K562 (cell line): Measurements from ENCODE around the gene PLA2G3. TPM values are rescaled to one million over a fixed set of nuclear protein-coding genes. Genes with fewer than 3 reads are reported as not detected.

ENCODE experiments used
- POLR2H ChIP-seq: IDR thresholded peaks from 2 replicates; pipeline ENCODE4 v1.6.1; 2016; ENCODE audit warnings: missing genetic modification characterization, low read depth, mild to moderate bottlenecking, control low read depth, missing compliant biosample characterization, moderate library complexity
- SMARCB1 ChIP-seq: IDR thresholded peaks from 2 replicates; pipeline ENCODE4 v1.6.1; 2011; ENCODE audit warnings: improper control_type of control experiment, low read depth; ENCODE audit not compliant: insufficient read length
- polyA plus RNA-seq, 8 experiments: library from polyadenylated mRNA; depleted of rRNA in 4 of 8; stranded (reverse) in 5 of 8; unstranded in 3 of 8; fragments of >200 nt; fragmentation: Nextera tagmentation in 2 of 8; fragmentation: Illumina TruSeq in 1 of 8; extraction: Ambion mirVana in 2 of 8; extraction: Trizol in 1 of 8; gene quantifications; 2 replicates each; pipeline versions ENCODE4 v1.2.1 to v1.2.3, GENCODE V29; 2011 to 2014; ENCODE audit warnings: inconsistent platforms in 1 of 8, missing spikeins in 1 of 8
- total RNA-seq, 7 experiments: library from RNA; depleted of rRNA in 6 of 7; stranded (reverse); fragments of >200 nt in 6 of 7; fragmentation: Illumina TruSeq in 2 of 7; extraction: Trizol in 2 of 7; gene quantifications; 2 replicates each; pipeline versions ENCODE4 v1.2.1 to v1.2.3, GENCODE V29; 2011 to 2021; ENCODE audit warnings: low replicate concordance in 1 of 7
- TF ChIP-seq, protein P1 (sequence below): fragments of 450-650 bp; IDR thresholded peaks from 2 replicates; pipeline ENCODE4 v1.6.1; 2016; ENCODE audit warnings: mild to moderate bottlenecking, moderate library complexity
- TF ChIP-seq, protein P2 (sequence below): sonication (generic); formaldehyde crosslinking; IDR thresholded peaks from 2 replicates; pipeline ENCODE4 v1.8.0; 2022; ENCODE audit warnings: mild to moderate bottlenecking, missing genetic modification reagents
- TF ChIP-seq, protein P3 (sequence below): fragments of 200-400 bp; formaldehyde crosslinking; IDR thresholded peaks from 2 replicates; pipeline ENCODE4 v1.6.1; 2017; ENCODE audit warnings: mild to moderate bottlenecking, low read depth, low read length, moderate library complexity

PLA2G3 gene
- total and polyA plus RNA-seq, 9 of the 15 experiments (the other 6 are each of a cell fraction or from before 2014, with no cell fraction given) = 0.18 to 1.4 (median 0.64) TPM

DNA sequence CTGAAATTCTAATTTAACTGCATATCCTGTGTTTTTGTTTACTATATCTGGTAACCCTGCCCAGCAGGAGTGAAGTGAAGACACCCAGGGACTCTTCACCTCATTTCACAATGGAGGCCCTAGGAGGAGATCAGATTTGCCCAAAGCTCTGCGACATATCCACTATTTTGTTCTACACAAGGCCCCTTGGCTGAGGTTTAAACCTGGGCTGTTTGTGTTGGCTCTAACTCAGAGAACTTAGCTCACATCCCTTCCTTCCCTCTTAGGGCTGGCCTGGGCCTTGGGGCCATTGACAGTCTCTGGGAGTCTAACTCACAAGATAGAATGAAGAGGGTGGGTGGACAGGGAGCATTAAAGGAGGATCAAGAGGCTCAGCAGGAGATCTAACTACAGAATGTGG lies 8.2 kb upstream of the PLA2G3 start (continued):
- TF ChIP-seq, protein P1, sequence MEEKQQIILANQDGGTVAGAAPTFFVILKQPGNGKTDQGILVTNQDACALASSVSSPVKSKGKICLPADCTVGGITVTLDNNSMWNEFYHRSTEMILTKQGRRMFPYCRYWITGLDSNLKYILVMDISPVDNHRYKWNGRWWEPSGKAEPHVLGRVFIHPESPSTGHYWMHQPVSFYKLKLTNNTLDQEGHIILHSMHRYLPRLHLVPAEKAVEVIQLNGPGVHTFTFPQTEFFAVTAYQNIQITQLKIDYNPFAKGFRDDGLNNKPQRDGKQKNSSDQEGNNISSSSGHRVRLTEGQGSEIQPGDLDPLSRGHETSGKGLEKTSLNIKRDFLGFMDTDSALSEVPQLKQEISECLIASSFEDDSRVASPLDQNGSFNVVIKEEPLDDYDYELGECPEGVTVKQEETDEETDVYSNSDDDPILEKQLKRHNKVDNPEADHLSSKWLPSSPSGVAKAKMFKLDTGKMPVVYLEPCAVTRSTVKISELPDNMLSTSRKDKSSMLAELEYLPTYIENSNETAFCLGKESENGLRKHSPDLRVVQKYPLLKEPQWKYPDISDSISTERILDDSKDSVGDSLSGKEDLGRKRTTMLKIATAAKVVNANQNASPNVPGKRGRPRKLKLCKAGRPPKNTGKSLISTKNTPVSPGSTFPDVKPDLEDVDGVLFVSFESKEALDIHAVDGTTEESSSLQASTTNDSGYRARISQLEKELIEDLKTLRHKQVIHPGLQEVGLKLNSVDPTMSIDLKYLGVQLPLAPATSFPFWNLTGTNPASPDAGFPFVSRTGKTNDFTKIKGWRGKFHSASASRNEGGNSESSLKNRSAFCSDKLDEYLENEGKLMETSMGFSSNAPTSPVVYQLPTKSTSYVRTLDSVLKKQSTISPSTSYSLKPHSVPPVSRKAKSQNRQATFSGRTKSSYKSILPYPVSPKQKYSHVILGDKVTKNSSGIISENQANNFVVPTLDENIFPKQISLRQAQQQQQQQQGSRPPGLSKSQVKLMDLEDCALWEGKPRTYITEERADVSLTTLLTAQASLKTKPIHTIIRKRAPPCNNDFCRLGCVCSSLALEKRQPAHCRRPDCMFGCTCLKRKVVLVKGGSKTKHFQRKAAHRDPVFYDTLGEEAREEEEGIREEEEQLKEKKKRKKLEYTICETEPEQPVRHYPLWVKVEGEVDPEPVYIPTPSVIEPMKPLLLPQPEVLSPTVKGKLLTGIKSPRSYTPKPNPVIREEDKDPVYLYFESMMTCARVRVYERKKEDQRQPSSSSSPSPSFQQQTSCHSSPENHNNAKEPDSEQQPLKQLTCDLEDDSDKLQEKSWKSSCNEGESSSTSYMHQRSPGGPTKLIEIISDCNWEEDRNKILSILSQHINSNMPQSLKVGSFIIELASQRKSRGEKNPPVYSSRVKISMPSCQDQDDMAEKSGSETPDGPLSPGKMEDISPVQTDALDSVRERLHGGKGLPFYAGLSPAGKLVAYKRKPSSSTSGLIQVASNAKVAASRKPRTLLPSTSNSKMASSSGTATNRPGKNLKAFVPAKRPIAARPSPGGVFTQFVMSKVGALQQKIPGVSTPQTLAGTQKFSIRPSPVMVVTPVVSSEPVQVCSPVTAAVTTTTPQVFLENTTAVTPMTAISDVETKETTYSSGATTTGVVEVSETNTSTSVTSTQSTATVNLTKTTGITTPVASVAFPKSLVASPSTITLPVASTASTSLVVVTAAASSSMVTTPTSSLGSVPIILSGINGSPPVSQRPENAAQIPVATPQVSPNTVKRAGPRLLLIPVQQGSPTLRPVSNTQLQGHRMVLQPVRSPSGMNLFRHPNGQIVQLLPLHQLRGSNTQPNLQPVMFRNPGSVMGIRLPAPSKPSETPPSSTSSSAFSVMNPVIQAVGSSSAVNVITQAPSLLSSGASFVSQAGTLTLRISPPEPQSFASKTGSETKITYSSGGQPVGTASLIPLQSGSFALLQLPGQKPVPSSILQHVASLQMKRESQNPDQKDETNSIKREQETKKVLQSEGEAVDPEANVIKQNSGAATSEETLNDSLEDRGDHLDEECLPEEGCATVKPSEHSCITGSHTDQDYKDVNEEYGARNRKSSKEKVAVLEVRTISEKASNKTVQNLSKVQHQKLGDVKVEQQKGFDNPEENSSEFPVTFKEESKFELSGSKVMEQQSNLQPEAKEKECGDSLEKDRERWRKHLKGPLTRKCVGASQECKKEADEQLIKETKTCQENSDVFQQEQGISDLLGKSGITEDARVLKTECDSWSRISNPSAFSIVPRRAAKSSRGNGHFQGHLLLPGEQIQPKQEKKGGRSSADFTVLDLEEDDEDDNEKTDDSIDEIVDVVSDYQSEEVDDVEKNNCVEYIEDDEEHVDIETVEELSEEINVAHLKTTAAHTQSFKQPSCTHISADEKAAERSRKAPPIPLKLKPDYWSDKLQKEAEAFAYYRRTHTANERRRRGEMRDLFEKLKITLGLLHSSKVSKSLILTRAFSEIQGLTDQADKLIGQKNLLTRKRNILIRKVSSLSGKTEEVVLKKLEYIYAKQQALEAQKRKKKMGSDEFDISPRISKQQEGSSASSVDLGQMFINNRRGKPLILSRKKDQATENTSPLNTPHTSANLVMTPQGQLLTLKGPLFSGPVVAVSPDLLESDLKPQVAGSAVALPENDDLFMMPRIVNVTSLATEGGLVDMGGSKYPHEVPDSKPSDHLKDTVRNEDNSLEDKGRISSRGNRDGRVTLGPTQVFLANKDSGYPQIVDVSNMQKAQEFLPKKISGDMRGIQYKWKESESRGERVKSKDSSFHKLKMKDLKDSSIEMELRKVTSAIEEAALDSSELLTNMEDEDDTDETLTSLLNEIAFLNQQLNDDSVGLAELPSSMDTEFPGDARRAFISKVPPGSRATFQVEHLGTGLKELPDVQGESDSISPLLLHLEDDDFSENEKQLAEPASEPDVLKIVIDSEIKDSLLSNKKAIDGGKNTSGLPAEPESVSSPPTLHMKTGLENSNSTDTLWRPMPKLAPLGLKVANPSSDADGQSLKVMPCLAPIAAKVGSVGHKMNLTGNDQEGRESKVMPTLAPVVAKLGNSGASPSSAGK = no peak
- TF ChIP-seq SMARCB1 (no peak), POLR2H (tag) (no peak)
- TF ChIP-seq, protein P2, sequence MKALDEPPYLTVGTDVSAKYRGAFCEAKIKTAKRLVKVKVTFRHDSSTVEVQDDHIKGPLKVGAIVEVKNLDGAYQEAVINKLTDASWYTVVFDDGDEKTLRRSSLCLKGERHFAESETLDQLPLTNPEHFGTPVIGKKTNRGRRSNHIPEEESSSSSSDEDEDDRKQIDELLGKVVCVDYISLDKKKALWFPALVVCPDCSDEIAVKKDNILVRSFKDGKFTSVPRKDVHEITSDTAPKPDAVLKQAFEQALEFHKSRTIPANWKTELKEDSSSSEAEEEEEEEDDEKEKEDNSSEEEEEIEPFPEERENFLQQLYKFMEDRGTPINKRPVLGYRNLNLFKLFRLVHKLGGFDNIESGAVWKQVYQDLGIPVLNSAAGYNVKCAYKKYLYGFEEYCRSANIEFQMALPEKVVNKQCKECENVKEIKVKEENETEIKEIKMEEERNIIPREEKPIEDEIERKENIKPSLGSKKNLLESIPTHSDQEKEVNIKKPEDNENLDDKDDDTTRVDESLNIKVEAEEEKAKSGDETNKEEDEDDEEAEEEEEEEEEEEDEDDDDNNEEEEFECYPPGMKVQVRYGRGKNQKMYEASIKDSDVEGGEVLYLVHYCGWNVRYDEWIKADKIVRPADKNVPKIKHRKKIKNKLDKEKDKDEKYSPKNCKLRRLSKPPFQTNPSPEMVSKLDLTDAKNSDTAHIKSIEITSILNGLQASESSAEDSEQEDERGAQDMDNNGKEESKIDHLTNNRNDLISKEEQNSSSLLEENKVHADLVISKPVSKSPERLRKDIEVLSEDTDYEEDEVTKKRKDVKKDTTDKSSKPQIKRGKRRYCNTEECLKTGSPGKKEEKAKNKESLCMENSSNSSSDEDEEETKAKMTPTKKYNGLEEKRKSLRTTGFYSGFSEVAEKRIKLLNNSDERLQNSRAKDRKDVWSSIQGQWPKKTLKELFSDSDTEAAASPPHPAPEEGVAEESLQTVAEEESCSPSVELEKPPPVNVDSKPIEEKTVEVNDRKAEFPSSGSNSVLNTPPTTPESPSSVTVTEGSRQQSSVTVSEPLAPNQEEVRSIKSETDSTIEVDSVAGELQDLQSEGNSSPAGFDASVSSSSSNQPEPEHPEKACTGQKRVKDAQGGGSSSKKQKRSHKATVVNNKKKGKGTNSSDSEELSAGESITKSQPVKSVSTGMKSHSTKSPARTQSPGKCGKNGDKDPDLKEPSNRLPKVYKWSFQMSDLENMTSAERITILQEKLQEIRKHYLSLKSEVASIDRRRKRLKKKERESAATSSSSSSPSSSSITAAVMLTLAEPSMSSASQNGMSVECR (CRISPR knock-in tag) = no peak
- TF ChIP-seq, protein P3, sequence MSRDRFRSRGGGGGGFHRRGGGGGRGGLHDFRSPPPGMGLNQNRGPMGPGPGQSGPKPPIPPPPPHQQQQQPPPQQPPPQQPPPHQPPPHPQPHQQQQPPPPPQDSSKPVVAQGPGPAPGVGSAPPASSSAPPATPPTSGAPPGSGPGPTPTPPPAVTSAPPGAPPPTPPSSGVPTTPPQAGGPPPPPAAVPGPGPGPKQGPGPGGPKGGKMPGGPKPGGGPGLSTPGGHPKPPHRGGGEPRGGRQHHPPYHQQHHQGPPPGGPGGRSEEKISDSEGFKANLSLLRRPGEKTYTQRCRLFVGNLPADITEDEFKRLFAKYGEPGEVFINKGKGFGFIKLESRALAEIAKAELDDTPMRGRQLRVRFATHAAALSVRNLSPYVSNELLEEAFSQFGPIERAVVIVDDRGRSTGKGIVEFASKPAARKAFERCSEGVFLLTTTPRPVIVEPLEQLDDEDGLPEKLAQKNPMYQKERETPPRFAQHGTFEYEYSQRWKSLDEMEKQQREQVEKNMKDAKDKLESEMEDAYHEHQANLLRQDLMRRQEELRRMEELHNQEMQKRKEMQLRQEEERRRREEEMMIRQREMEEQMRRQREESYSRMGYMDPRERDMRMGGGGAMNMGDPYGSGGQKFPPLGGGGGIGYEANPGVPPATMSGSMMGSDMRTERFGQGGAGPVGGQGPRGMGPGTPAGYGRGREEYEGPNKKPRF = no peak
